ENCODE measurements around the gene ACTL6A. TPM values are rescaled to one million over a fixed set of nuclear protein-coding genes. Genes with fewer than 3 reads are reported as not detected.

ACTL6A gene
- total and polyA plus RNA-seq, 2 donors from 2014 or later, result 23.7 to 40.7 TPM

- H3K9ac ChIP-seq (ENCODE audit: low read length in 3 of 3), result no peak overlapping the region
- no peak for DNase-seq
- no peaks in the 10 kb centered on the region for H3K9me3 ChIP-seq (ENCODE audit: control insufficient read depth in 2 of 3, insufficient read depth in 1 of 3, low read length in 3 of 3)
- no peak for FAIRE-seq
- no peak overlapping the region for H3K27ac ChIP-seq (ENCODE audit: low read depth in 2 of 2, low read length in 2 of 2)
- H3K4me3 ChIP-seq (ENCODE audit: low read length in 3 of 3), result no peak overlapping the region
- H3K36me3 ChIP-seq (ENCODE audit: control insufficient read depth in 2 of 3, insufficient read depth in 3 of 3, low read length in 3 of 3), result no peaks in the 10 kb centered on the region
- H3K4me1 ChIP-seq (ENCODE audit: control insufficient read depth in 2 of 3, insufficient read depth in 2 of 3, low read depth in 1 of 3, low read length in 3 of 3), result peaks cover 0 to 5% (median 4%) of the 10 kb centered on the region in 3 donors
- no peak for TF ChIP-seq CTCF (IDR thresholded peaks at IDR 0.05; ENCODE audit: borderline replicate concordance, extremely low read depth, insufficient read depth)
- H3K27me3 ChIP-seq (ENCODE audit: control insufficient read depth, insufficient read depth, low read length), result no peaks in the 10 kb centered on the region
- intact Hi-C loops (cut with DNase I), result no loop called here
Observed at GRCh38 chr3:179606534-179607085, 43.9 kb downstream of the ACTL6A start.

DNA sequence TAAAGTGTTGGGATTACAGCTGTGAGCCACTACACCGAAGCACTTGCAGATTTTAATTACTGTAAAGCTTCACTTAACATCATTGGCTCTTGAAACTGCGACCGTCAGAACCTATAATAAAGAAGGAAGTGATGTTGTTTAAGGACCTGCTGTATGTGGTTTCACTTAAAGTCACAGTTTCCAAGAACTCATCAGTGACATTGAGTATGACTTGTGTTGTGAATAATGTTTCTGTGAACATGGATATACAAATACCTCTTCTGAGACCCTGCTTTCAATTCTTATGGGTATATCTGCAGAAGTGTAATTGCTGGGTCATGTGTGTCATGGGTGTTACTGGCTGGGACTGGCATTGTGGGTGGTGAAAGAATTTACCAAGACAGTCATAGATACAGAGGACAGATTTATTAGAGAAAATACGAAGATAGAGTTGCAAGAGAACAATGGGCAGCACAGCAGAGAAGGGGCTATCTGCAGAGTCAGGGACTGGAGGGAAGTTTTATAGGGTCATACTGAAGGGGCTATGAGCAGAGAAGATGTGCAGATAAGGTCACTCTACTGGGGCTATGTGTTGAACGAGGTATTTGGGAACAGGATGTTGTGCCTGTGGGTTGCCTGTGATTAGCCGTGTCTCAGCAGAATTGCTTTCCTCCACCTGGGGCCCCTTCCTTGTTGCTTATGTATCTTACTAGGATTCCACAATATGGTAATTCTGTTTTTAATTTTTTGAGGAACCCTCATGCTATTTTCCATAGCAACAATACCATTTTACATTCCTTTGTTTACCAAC lies 46.4 kb downstream of the ACTL6A start:
- H3K9me3 ChIP-seq (ENCODE audit: control insufficient read depth in 2 of 3, insufficient read depth in 1 of 3, low read length in 3 of 3), result no peaks in the 10 kb centered on the region
- intact Hi-C loops (cut with DNase I), result no loop called here
- no peak for FAIRE-seq
- DNase-seq, result no peak
- H3K4me1 ChIP-seq (ENCODE audit: control insufficient read depth in 2 of 3, insufficient read depth in 2 of 3, low read depth in 1 of 3, low read length in 3 of 3), result peaks cover 0 to 5% (median 2%) of the 10 kb centered on the region in 3 donors
- no peaks in the 10 kb centered on the region for H3K27me3 ChIP-seq (ENCODE audit: control insufficient read depth, insufficient read depth, low read length)
- TF ChIP-seq CTCF (IDR thresholded peaks at IDR 0.05; ENCODE audit: borderline replicate concordance, extremely low read depth, insufficient read depth), result no peak
- H3K4me3 ChIP-seq (ENCODE audit: low read length in 3 of 3), result no peak overlapping the region
- no peaks in the 10 kb centered on the region for H3K36me3 ChIP-seq (ENCODE audit: control insufficient read depth in 2 of 3, insufficient read depth in 3 of 3, low read length in 3 of 3)
- no peak overlapping the region for H3K27ac ChIP-seq (ENCODE audit: low read depth in 2 of 2, low read length in 2 of 2)
- H3K9ac ChIP-seq (ENCODE audit: low read length in 3 of 3), result no peak overlapping the region

- Histone ChIP-seq H3K4me3 (ENCODE audit: low read length in 3 of 3) (no peak overlapping the region), H3K9me3 (ENCODE audit: control insufficient read depth in 2 of 3, insufficient read depth in 1 of 3, low read length in 3 of 3) (no peaks in the 10 kb centered on the region), H3K27ac (ENCODE audit: low read depth in 2 of 2, low read length in 2 of 2) (no peak overlapping the region), H3K36me3 (ENCODE audit: control insufficient read depth in 2 of 3, insufficient read depth in 3 of 3, low read length in 3 of 3) (no peaks in the 10 kb centered on the region), H3K9ac (ENCODE audit: low read length in 3 of 3) (no peak overlapping the region), H3K27me3 (ENCODE audit: control insufficient read depth, insufficient read depth, low read length) (no peaks in the 10 kb centered on the region), H3K4me1 (ENCODE audit: control insufficient read depth in 2 of 3, insufficient read depth in 2 of 3, low read depth in 1 of 3, low read length in 3 of 3) (peaks cover 0 to 5% (median 2%) of the 10 kb centered on the region in 3 donors)
- intact Hi-C loops (cut with DNase I), result no loop called here
- no peak for TF ChIP-seq CTCF (IDR thresholded peaks at IDR 0.05; ENCODE audit: borderline replicate concordance, extremely low read depth, insufficient read depth)
- DNase-seq (no peak), FAIRE-seq (no peak)
Observed at GRCh38 chr3:179610066-179610465, 47.3 kb downstream of the ACTL6A start.

Data from kidney (tissue), 14 donors.